NCI-H748 treated with DMSO at 0.1 percent for 48 hours (cell line): ENCODE results near the gene CNNM2.
A peak's percentile ranks its signal among the peaks of the same experiment; 100 is the strongest.
"Not testable (repeated sequence)": the region's sequence is repeated elsewhere in the genome, so short reads cannot be mapped to it uniquely, and the experiment has no call there.

Experiments
- DNase-seq: peaks from one replicate; lab custom pipeline; 2025; lab: John Stamatoyannopoulos, UW

CNNM2 gene

GRCh38 chr10:103109821-103110220 lies 191.7 kb downstream of the CNNM2 start:
- DNase-seq = no peak

GRCh38 chr10:103110407-103110806 lies 192.3 kb downstream of the CNNM2 start:
- DNase-seq = no peak

- no peak for DNase-seq
Observed at GRCh38 chr10:103111031-103111917, 193.2 kb downstream of the CNNM2 start.

GRCh38 chr10:103111918-103112877 lies 194.1 kb downstream of the CNNM2 start:
- DNase-seq = no peak

GRCh38 chr10:103114876-103115275 lies 196.8 kb downstream of the CNNM2 start:
- peak; percentile 10 for DNase-seq

GRCh38 chr10:103117247-103117646 lies 199.2 kb downstream of the CNNM2 start:
- no peak for DNase-seq

GRCh38 chr10:103120546-103120945 lies 202.5 kb downstream of the CNNM2 start:
- no peak for DNase-seq

- DNase-seq = no peak
Observed at GRCh38 chr10:103120977-103121735, 203.1 kb downstream of the CNNM2 start.

GRCh38 chr10:103123282-103124024 lies 205.4 kb downstream of the CNNM2 start:
- DNase-seq = no peak

GRCh38 chr10:103124420-103125096 lies 206.5 kb downstream of the CNNM2 start:
- no peak for DNase-seq

- no peak for DNase-seq
Observed at GRCh38 chr10:103125323-103126267, 207.5 kb downstream of the CNNM2 start.

- no peak for DNase-seq
Observed at GRCh38 chr10:103127241-103127640, 209.1 kb downstream of the CNNM2 start.

- DNase-seq = not testable (repeated sequence)
Observed at GRCh38 chr10:103130180-103130579, 212.1 kb downstream of the CNNM2 start.

GRCh38 chr10:103130910-103131309 lies 212.8 kb downstream of the CNNM2 start:
- no peak for DNase-seq

- DNase-seq = not testable (repeated sequence)
Observed at GRCh38 chr10:103135168-103135567, 217.1 kb downstream of the CNNM2 start.

- DNase-seq = no peak
Observed at GRCh38 chr10:103139803-103140202, 221.7 kb downstream of the CNNM2 start.
